ENCODE results near the gene OPCML. TPM values are rescaled to one million over a fixed set of nuclear protein-coding genes. Genes with fewer than 3 reads are reported as not detected.

The OPCML gene
- polyA plus RNA-seq, 1 donor (not counting 4 experiments of a cell fraction or from before 2014, with no cell fraction given), result 0.04 TPM

GRCh38 chr11:133015457-133015856 lies 516.8 kb downstream of the OPCML start:
- H3K4me3 ChIP-seq (ENCODE audit: control insufficient read depth in 2 of 3, extremely low read depth in 1 of 3, insufficient read depth in 2 of 3, low read depth in 1 of 3, low read length in 3 of 3), result no peak overlapping the region
- no peaks in the 10 kb centered on the region for H4K20me1 ChIP-seq (ENCODE audit: control insufficient read depth, extremely low read depth, insufficient read depth, low read length)
- H3K4me2 ChIP-seq (ENCODE audit: control insufficient read depth, extremely low read depth, insufficient read depth, low read depth, low read length), result no peak overlapping the region
- H3K9me3 ChIP-seq (ENCODE audit: control insufficient read depth, low read depth, low read length), result peaks cover 3% of the 10 kb centered on the region
- dilution Hi-C loops (cut with MboI; ENCODE audit: extremely low pct_ligation_motif_present, low sequenced_read_pairs), result no loop called here
- H3K4me1 ChIP-seq (ENCODE audit: control insufficient read depth, extremely low read depth, insufficient read depth, low read length), result no peaks in the 10 kb centered on the region
- no peaks in the 10 kb centered on the region for H3K27me3 ChIP-seq (ENCODE audit: control insufficient read depth, extremely low read depth, insufficient read depth, low read length)
- H3K9ac ChIP-seq (ENCODE audit: control insufficient read depth, extremely low read depth, insufficient read depth, low read length), result no peak overlapping the region
- H3K27ac ChIP-seq (ENCODE audit: control insufficient read depth, insufficient read depth, low read length), result no peak overlapping the region
- H3K9me1 ChIP-seq (ENCODE audit: control insufficient read depth, extremely low read depth, insufficient read depth, low read length), result no peaks in the 10 kb centered on the region
- no peak overlapping the region for H2AFZ ChIP-seq (ENCODE audit: control insufficient read depth, low read length)
- H3K79me2 ChIP-seq (ENCODE audit: control insufficient read depth, insufficient read depth, low read length), result no peaks in the 10 kb centered on the region
- H3K36me3 ChIP-seq (ENCODE audit: control insufficient read depth in 2 of 2, extremely low read depth in 1 of 2, insufficient read depth in 2 of 2, low read length in 2 of 2), result no peaks in the 10 kb centered on the region
- no peak for DNase-seq (ENCODE audit: low read depth, low spot score)
- TF ChIP-seq EZH2 (IDR thresholded peaks at IDR 0.05; ENCODE audit: low read length) (no peak), CTCF (optimal IDR thresholded peaks at IDR 0.05 in 1 of 3, IDR thresholded peaks at IDR 0.05 in 1 of 3, conservative IDR thresholded peaks at IDR 0.05 in 1 of 3; ENCODE audit: extremely low read depth in 1 of 3, insufficient read depth in 2 of 3, low read length in 3 of 3) (no peak)
- FAIRE-seq, result no peak

GRCh38 chr11:133014337-133014736 lies 518.0 kb downstream of the OPCML start:
- no peak overlapping the region for H3K9ac ChIP-seq (ENCODE audit: control insufficient read depth, extremely low read depth, insufficient read depth, low read length)
- H3K79me2 ChIP-seq (ENCODE audit: control insufficient read depth, insufficient read depth, low read length), result no peaks in the 10 kb centered on the region
- H3K9me1 ChIP-seq (ENCODE audit: control insufficient read depth, extremely low read depth, insufficient read depth, low read length), result no peaks in the 10 kb centered on the region
- DNase-seq (ENCODE audit: low read depth, low spot score) (no peak), FAIRE-seq (no peak)
- no peaks in the 10 kb centered on the region for H3K36me3 ChIP-seq (ENCODE audit: control insufficient read depth in 2 of 2, extremely low read depth in 1 of 2, insufficient read depth in 2 of 2, low read length in 2 of 2)
- no peaks in the 10 kb centered on the region for H4K20me1 ChIP-seq (ENCODE audit: control insufficient read depth, extremely low read depth, insufficient read depth, low read length)
- no peak overlapping the region for H2AFZ ChIP-seq (ENCODE audit: control insufficient read depth, low read length)
- H3K9me3 ChIP-seq (ENCODE audit: control insufficient read depth, low read depth, low read length), result peaks cover 3% of the 10 kb centered on the region
- TF ChIP-seq CTCF (optimal IDR thresholded peaks at IDR 0.05 in 1 of 3, IDR thresholded peaks at IDR 0.05 in 1 of 3, conservative IDR thresholded peaks at IDR 0.05 in 1 of 3; ENCODE audit: extremely low read depth in 1 of 3, insufficient read depth in 2 of 3, low read length in 3 of 3), result no peak
- no peak for TF ChIP-seq EZH2 (IDR thresholded peaks at IDR 0.05; ENCODE audit: low read length)
- no peak overlapping the region for H3K27ac ChIP-seq (ENCODE audit: control insufficient read depth, insufficient read depth, low read length)
- H3K4me3 ChIP-seq (ENCODE audit: control insufficient read depth in 2 of 3, extremely low read depth in 1 of 3, insufficient read depth in 2 of 3, low read depth in 1 of 3, low read length in 3 of 3), result no peak overlapping the region
- H3K27me3 ChIP-seq (ENCODE audit: control insufficient read depth, extremely low read depth, insufficient read depth, low read length), result no peaks in the 10 kb centered on the region
- dilution Hi-C loops (cut with MboI; ENCODE audit: extremely low pct_ligation_motif_present, low sequenced_read_pairs), result no loop called here
- H3K4me2 ChIP-seq (ENCODE audit: control insufficient read depth, extremely low read depth, insufficient read depth, low read depth, low read length), result no peak overlapping the region
- no peaks in the 10 kb centered on the region for H3K4me1 ChIP-seq (ENCODE audit: control insufficient read depth, extremely low read depth, insufficient read depth, low read length)

Measured in keratinocyte (primary cell).